Suprapubic skin (tissue), 4 donors: ENCODE measurements around the gene LYL1. TPM values are rescaled to one million over a fixed set of nuclear protein-coding genes. Genes with fewer than 3 reads are reported as not detected.

Experiments used
- DNase-seq, 2 donors: peaks; one replicate each; pipeline ENCODE4 v3.0.0-alpha.2; 2019; ENCODE audit warnings: low spot score in 2 of 2
- H3K27ac ChIP-seq: fragments of 200-600 bp; sonication (generic); one replicate; pipeline ENCODE4 v1.5.1; 2019
- H3K27me3 ChIP-seq: fragments of 200-600 bp; sonication (generic); one replicate; pipeline ENCODE4 v1.5.1; 2019
- H3K36me3 ChIP-seq: fragments of 200-600 bp; sonication (generic); one replicate; pipeline ENCODE4 v1.5.1; 2019
- H3K4me1 ChIP-seq: fragments of 200-600 bp; sonication (generic); one replicate; pipeline ENCODE4 v1.5.1; 2019
- H3K4me3 ChIP-seq: fragments of 200-600 bp; sonication (generic); one replicate; pipeline ENCODE4 v1.5.1; 2019; ENCODE audit warnings: mild to moderate bottlenecking
- H3K9me3 ChIP-seq: fragments of 200-600 bp; sonication (generic); one replicate; pipeline ENCODE4 v1.5.1; 2019
- CTCF ChIP-seq, 2 donors: fragments of 200-600 bp in 1 of 2; fragments of 450-650 bp in 1 of 2; sonication (generic) in 1 of 2; IDR thresholded peaks; one replicate each; pipeline ENCODE4 v1.5.1; 2016 to 2019; ENCODE audit warnings: antibody characterized with exemption in 2 of 2, mild to moderate bottlenecking in 1 of 2, moderate library complexity in 1 of 2
- EP300 ChIP-seq: sonication (generic); formaldehyde crosslinking; IDR thresholded peaks from one replicate; pipeline ENCODE4 v1.6.1; 2017; ENCODE audit warnings: antibody characterized with exemption
- POLR2A ChIP-seq, 2 donors: fragments of 450-650 bp; IDR thresholded peaks; one replicate each; pipeline ENCODE4 v1.6.1; 2017; ENCODE audit warnings: antibody characterized with exemption in 2 of 2, mild to moderate bottlenecking in 2 of 2, moderate library complexity in 2 of 2
- POLR2AphosphoS5 ChIP-seq, 3 donors: sonication (generic); formaldehyde crosslinking; IDR thresholded peaks; one replicate each; pipeline ENCODE4 v1.6.1; 2017; ENCODE audit warnings: antibody characterized with exemption in 3 of 3
- WGBS: methylation state at CpG from one replicate; pipeline ENCODE4 v1.1.5; 2018; 5-methylcytosine and 5-hydroxymethylcytosine counted together
- total RNA-seq, 4 donors: library from RNA; depleted of rRNA; stranded (reverse); fragments of >200 nt; gene quantifications; one replicate each; pipeline ENCODE4 v1.1.0, GENCODE V29; 2016

The LYL1 gene
- total RNA-seq, 4 donors from 2014 or later: 1.5 to 2.7 (median 2.2) TPM

DNA sequence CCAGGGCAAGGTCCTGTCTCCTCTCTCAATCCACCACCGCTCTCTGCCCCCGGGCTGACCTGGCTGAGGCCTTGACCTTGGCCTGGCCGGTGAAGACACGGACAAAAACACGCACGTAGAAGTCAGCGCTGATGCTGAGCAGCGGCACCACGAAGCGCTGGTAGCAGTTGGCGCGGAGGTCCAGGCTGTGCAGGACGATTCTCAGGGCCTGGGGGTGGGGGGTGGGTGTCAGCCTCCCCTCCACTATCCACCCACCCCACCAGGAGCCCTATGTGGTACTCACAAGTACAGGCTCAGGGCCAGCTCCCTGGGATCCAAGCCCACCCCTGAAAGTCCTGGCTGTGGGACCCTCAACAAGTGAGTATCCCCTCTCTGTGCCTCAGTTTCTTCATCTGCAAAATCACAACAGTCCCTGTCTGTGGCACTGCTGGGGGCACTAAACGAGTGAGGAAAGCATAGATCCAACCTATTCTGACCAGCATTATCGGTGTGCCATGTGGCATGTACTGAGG, 7.5 kb upstream of the LYL1 start:
- TF ChIP-seq POLR2AphosphoS5 (IDR thresholded peaks at IDR 0.05): no peak
- TF ChIP-seq CTCF (IDR thresholded peaks at IDR 0.05): no peak
- TF ChIP-seq POLR2A (IDR thresholded peaks at IDR 0.05): no peak
- no peak for TF ChIP-seq EP300
- 94% methylated on average over 12 of the region's 15 CpGs for WGBS
- Histone ChIP-seq H3K9me3 (no peaks in the 10 kb centered on the region), H3K36me3 (peaks cover 39% of the 10 kb centered on the region), H3K4me1 (no peaks in the 10 kb centered on the region), H3K27me3 (no peaks in the 10 kb centered on the region), H3K4me3 (no peak overlapping the region), H3K27ac (no peak overlapping the region)
- DNase-seq: no peak

- H3K27ac ChIP-seq: no peak overlapping the region
- no peaks in the 10 kb centered on the region for H3K9me3 ChIP-seq
- no peaks in the 10 kb centered on the region for H3K27me3 ChIP-seq
- 95% methylated on average over 20 of the region's 30 CpGs for WGBS
- H3K4me1 ChIP-seq: peaks cover 2% of the 10 kb centered on the region
- TF ChIP-seq CTCF (IDR thresholded peaks at IDR 0.05) (no peak), POLR2AphosphoS5 (IDR thresholded peaks at IDR 0.05) (no peak), EP300 (no peak), POLR2A (IDR thresholded peaks at IDR 0.05) (no peak)
- H3K4me3 ChIP-seq: no peak overlapping the region
- peaks cover 39% of the 10 kb centered on the region for H3K36me3 ChIP-seq
- DNase-seq: no peak
Measured at GRCh38 chr19:13109361-13110098, 6.9 kb upstream of the LYL1 start.

DNA sequence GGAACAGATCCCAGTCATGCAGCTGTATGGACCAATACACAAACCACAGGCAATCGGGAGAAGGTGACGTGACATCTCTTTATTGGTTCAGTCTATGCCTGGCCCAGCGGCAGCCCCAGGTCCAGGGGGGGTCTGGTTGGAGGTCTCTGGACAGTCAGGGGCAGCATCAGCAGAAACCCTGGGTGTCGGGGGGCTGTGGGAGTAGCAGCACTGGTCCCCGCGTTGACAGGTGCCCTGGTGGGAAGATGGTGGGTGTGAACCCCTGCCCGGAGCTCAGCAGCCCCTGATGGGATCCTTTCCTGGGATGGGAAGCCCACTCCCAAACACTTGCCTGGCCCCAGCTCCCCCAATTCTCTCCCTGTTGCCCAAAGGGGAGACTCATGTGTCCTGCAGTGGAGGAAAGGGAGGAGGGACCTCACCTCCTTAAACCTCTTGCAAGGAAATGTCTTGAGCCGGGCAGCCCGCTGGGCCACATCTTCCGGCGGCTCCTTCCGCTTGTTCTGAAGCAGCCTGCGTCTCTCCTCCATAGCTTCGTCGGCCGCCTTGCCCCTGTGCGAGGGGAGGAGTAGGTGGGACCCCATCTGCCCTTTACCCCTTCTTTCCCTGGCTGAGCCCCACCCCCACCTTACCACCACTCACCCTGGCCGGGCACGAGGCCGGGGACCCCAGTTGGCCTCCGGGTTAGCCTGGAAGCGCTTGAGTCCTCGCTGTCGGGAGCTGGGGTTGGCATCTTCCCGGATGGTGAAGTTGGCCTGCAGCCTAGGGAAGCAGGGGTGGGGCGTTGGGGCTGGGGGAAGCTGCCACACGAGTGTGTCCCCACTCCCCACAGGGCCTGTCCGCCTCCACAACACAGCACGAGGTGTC, 2.4 kb upstream of the LYL1 start:
- no peak for DNase-seq
- 62% methylated on average over 23 of the region's 29 CpGs for WGBS

GRCh38 chr19:13104360-13104847, 1.7 kb upstream of the LYL1 start:
- Histone ChIP-seq H3K36me3 (peaks cover 12% of the 10 kb centered on the region), H3K27ac (peak overlapping the region; percentile 40), H3K27me3 (no peaks in the 10 kb centered on the region), H3K4me3 (peak overlapping the region; percentile 28), H3K9me3 (no peaks in the 10 kb centered on the region), H3K4me1 (peaks cover 37% of the 10 kb centered on the region)
- TF ChIP-seq CTCF (IDR thresholded peaks at IDR 0.05): peak; percentile 31 to 79
- TF ChIP-seq EP300: no peak
- no peak for TF ChIP-seq POLR2A (IDR thresholded peaks at IDR 0.05)
- TF ChIP-seq POLR2AphosphoS5 (IDR thresholded peaks at IDR 0.05): peak in 2 of 3 donors; percentile 46 to 75
- no peak for DNase-seq
- WGBS: 57% methylated on average over 9 of the region's 33 CpGs

More for the DNA sequence above, 2.4 kb upstream of the LYL1 start:
- Histone ChIP-seq H3K4me1 (peaks cover 31% of the 10 kb centered on the region), H3K4me3 (peak overlapping the region; percentile 28), H3K36me3 (peaks cover 19% of the 10 kb centered on the region), H3K27me3 (no peaks in the 10 kb centered on the region), H3K9me3 (no peaks in the 10 kb centered on the region), H3K27ac (peak overlapping the region; percentile 40)
- TF ChIP-seq CTCF (IDR thresholded peaks at IDR 0.05) (no peak), EP300 (no peak), POLR2A (IDR thresholded peaks at IDR 0.05) (no peak), POLR2AphosphoS5 (IDR thresholded peaks at IDR 0.05) (no peak)
